Natural killer cell (primary cell): ENCODE data around the gene BICRA. TPM values are rescaled to one million over a fixed set of nuclear protein-coding genes. Genes with fewer than 3 reads are reported as not detected.

Experiments
- ATAC-seq, 3 donors: fragments of 150-1000 bp in 2 of 3; fragments of 200-7000 bp in 1 of 3; cut with Tn5 transposase; 1 replicate in 1 of 3; 2 replicates in 2 of 3; pipeline ENCODE4 v1.10.0; 2021; ENCODE audit warnings: mild to moderate bottlenecking in 2 of 3, moderate library complexity in 2 of 3
- DNase-seq, 2 donors: peaks; one replicate each; pipeline versions ENCODE4 v3.0.0 to v3.0.0-alpha.2; 2013 to 2021; ENCODE audit warnings: mixed read lengths in 1 of 2
- H3K27ac ChIP-seq: one replicate; pipeline ENCODE4 v1.5.1; 2013; ENCODE audit warnings: mild to moderate bottlenecking, low read length
- H3K27me3 ChIP-seq: one replicate; pipeline ENCODE4 v1.6.1; 2013; ENCODE audit warnings: low read length; ENCODE audit not compliant: control insufficient read depth, insufficient read depth
- H3K36me3 ChIP-seq: one replicate; pipeline ENCODE4 v1.6.1; 2013; ENCODE audit warnings: low read length; ENCODE audit not compliant: control insufficient read depth, insufficient read depth
- H3K4me1 ChIP-seq: one replicate; pipeline ENCODE4 v1.6.1; 2013; ENCODE audit warnings: low read length; ENCODE audit not compliant: control insufficient read depth, insufficient read depth
- H3K4me3 ChIP-seq: one replicate; pipeline ENCODE4 v1.5.1; 2013; ENCODE audit warnings: low read length
- H3K9me3 ChIP-seq: one replicate; pipeline ENCODE4 v1.6.1; 2013; ENCODE audit warnings: low read length; ENCODE audit not compliant: control insufficient read depth, insufficient read depth
- H3K27ac Mint-ChIP-seq, 2 donors: one replicate each; pipeline ENCODE4 v1.8.0; 2022; ENCODE audit warnings: mild to moderate bottlenecking in 2 of 2, mixed read lengths in 2 of 2, moderate library complexity in 1 of 2
- H3K27me3 Mint-ChIP-seq, 2 donors: one replicate each; pipeline ENCODE4 v1.8.0; 2022; ENCODE audit warnings: low read depth in 2 of 2, mixed read lengths in 2 of 2
- H3K36me3 Mint-ChIP-seq: one replicate; pipeline ENCODE4 v1.8.0; 2022; ENCODE audit warnings: mixed read lengths
- H3K4me1 Mint-ChIP-seq, 2 donors: one replicate each; pipeline ENCODE4 v1.8.0; 2022; ENCODE audit warnings: mixed read lengths in 2 of 2
- H3K4me3 Mint-ChIP-seq: one replicate; pipeline ENCODE4 v1.8.0; 2022; ENCODE audit warnings: mild to moderate bottlenecking, moderate library complexity, mixed read lengths
- H3K9me3 Mint-ChIP-seq, 2 donors: one replicate each; pipeline ENCODE4 v1.8.0; 2022; ENCODE audit warnings: mixed read lengths in 2 of 2
- CTCF ChIP-seq: fragments of 200-600 bp; IDR thresholded peaks from one replicate; pipeline ENCODE4 v1.8.0; 2022; ENCODE audit warnings: antibody characterized with exemption
- WGBS: methylation state at CpG from one replicate; pipeline ENCODE4 v1.1.7; 2013; ENCODE audit warnings: missing lambda C conversion rate; ENCODE audit not compliant: insufficient coverage; 5-methylcytosine and 5-hydroxymethylcytosine counted together
- intact Hi-C: fragments of 100-400 bp; cut with micrococcal nuclease; formaldehyde crosslinking; loops from one replicate; pipeline ENCODE4 v1.14.2; 2022
- total RNA-seq, 4 donors: library from RNA; stranded (reverse); fragments of 120-200 nt in 1 of 4; gene quantifications; one replicate each; pipeline versions ENCODE4 v1.2.3 to v1.2.4, GENCODE V29; 2013 to 2022

Gene BICRA
- total RNA-seq, 3 donors from 2014 or later (not counting 1 experiment from before 2014, with no cell fraction given): 31.9 to 37.4 (median 34.1) TPM

GRCh38 chr19:47719047-47719859 is 110.3 kb downstream of the BICRA start:
- Mint-ChIP-seq H3K4me3 (no peak overlapping the region), H3K27me3 (peaks cover 13 to 18% of the 10 kb centered on the region in 2 donors), H3K36me3 (no peaks in the 10 kb centered on the region), H3K4me1 (no peaks in the 10 kb centered on the region), H3K27ac (no peak overlapping the region), H3K9me3 (no peaks in the 10 kb centered on the region)
- Histone ChIP-seq H3K27ac (no peak overlapping the region), H3K4me1 (no peaks in the 10 kb centered on the region), H3K4me3 (no peak overlapping the region), H3K27me3 (peaks cover 2% of the 10 kb centered on the region), H3K9me3 (no peaks in the 10 kb centered on the region), H3K36me3 (no peaks in the 10 kb centered on the region)
- TF ChIP-seq CTCF: no peak
- DNase-seq (no peak), ATAC-seq (no peak)
- 77% methylated on average over 22 of the region's 26 CpGs for WGBS
- intact Hi-C loops: no loop called here

GRCh38 chr19:47720669-47721422 is 111.9 kb downstream of the BICRA start:
- Histone ChIP-seq H3K9me3 (no peaks in the 10 kb centered on the region), H3K36me3 (no peaks in the 10 kb centered on the region), H3K27ac (no peak overlapping the region), H3K4me3 (no peak overlapping the region), H3K27me3 (no peaks in the 10 kb centered on the region), H3K4me1 (no peaks in the 10 kb centered on the region)
- DNase-seq (no peak), ATAC-seq (peak in 1 of 3 donors; percentile 38)
- WGBS: 92% methylated on average over 14 of the region's 14 CpGs
- intact Hi-C loops: no loop called here
- no peak overlapping the region for H3K4me3 Mint-ChIP-seq
- peaks cover 1 to 15% of the 10 kb centered on the region in 2 donors for H3K27me3 Mint-ChIP-seq
- H3K9me3 Mint-ChIP-seq: no peaks in the 10 kb centered on the region
- no peak for TF ChIP-seq CTCF
- no peak overlapping the region for H3K27ac Mint-ChIP-seq
- H3K36me3 Mint-ChIP-seq: no peaks in the 10 kb centered on the region
- H3K4me1 Mint-ChIP-seq: no peaks in the 10 kb centered on the region

- H3K4me1 ChIP-seq: no peaks in the 10 kb centered on the region
- Mint-ChIP-seq H3K27ac (no peak overlapping the region), H3K4me1 (no peaks in the 10 kb centered on the region), H3K9me3 (no peaks in the 10 kb centered on the region), H3K36me3 (no peaks in the 10 kb centered on the region), H3K4me3 (no peak overlapping the region), H3K27me3 (peaks cover 16 to 24% of the 10 kb centered on the region in 2 donors)
- intact Hi-C loops: no loop called here
- 17% methylated on average over 7 of the region's 7 CpGs for WGBS
- H3K36me3 ChIP-seq: no peaks in the 10 kb centered on the region
- no peaks in the 10 kb centered on the region for H3K9me3 ChIP-seq
- H3K27me3 ChIP-seq: no peaks in the 10 kb centered on the region
- no peak for TF ChIP-seq CTCF
- no peak overlapping the region for H3K27ac ChIP-seq
- no peak overlapping the region for H3K4me3 ChIP-seq
- ATAC-seq (no peak), DNase-seq (no peak)
Measured at GRCh38 chr19:47723581-47723940, 114.6 kb downstream of the BICRA start.
